ENCODE measurements around the gene SCYL3.

Gene SCYL3

DNA sequence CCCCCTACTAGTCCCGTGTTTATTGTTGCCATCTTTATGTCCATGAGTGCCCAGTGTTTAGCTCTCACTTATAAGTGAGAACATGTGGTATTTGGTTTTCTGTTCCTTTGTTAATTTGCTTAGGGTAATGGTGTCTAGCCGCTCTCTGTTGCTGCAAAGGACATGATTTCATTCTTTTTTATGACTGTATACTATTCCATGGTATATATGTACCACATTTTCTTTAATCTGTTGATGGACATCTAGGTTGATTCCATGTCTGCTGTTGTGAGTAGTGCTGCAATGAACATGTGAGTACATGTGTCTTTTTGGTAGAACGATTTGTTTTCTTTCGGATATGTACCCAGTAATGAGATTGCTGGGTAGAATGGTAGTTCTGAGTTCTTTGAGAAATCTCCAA is 54.8 kb downstream of the SCYL3 start:
- no peak overlapping the region for H3K4me3 ChIP-seq (replicated peaks; ENCODE audit: low read depth, low read length)
- no peak for DNase-seq (ENCODE audit: low read depth)
- TF ChIP-seq, protein P1, sequence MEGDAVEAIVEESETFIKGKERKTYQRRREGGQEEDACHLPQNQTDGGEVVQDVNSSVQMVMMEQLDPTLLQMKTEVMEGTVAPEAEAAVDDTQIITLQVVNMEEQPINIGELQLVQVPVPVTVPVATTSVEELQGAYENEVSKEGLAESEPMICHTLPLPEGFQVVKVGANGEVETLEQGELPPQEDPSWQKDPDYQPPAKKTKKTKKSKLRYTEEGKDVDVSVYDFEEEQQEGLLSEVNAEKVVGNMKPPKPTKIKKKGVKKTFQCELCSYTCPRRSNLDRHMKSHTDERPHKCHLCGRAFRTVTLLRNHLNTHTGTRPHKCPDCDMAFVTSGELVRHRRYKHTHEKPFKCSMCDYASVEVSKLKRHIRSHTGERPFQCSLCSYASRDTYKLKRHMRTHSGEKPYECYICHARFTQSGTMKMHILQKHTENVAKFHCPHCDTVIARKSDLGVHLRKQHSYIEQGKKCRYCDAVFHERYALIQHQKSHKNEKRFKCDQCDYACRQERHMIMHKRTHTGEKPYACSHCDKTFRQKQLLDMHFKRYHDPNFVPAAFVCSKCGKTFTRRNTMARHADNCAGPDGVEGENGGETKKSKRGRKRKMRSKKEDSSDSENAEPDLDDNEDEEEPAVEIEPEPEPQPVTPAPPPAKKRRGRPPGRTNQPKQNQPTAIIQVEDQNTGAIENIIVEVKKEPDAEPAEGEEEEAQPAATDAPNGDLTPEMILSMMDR (IDR thresholded peaks at IDR 0.05; ENCODE audit: low read length, missing control alignments) = no peak

DNA sequence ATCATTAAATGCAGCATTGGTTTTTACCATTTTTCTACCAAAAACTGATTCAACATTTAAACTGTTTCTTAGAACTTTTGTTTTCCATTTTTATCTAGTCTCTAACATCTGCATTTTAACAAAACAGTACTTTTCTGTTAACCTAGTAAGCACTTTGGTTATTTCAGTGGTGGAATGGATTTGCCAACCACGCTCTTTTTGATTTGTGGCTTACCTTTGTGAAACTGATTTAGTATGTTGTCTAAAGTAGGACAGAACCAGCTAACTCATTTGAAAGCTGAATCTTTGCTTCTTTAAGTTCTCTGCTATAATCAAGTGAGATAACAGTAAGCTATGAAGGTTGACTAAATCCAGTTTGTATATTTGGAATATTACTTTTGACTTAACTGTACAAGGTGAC is 57.5 kb downstream of the SCYL3 start:
- TF ChIP-seq, protein P1 (IDR thresholded peaks at IDR 0.05; ENCODE audit: low read length, missing control alignments) = no peak
- no peak overlapping the region for H3K4me3 ChIP-seq (replicated peaks; ENCODE audit: low read depth, low read length)
- no peak for DNase-seq (ENCODE audit: low read depth)

DNA sequence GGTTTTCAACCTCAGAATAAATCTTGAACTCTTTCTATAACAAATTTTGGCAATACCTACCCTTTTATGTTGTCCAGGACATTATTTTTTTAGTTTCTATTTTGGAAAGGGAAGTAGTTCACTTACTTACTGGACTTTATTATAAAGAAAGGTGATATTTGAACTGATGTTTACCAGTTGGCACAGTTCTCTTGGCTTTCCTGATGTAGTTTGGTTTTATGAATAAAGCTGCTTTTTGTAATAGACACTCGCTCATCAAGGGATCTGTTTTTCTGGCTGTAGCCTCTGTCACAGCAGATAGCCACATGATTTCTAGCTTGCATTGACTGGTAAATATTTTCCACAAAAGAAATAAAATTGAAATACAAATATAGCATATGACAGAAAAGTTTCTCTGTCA is 58.0 kb downstream of the SCYL3 start:
- no peak for DNase-seq (ENCODE audit: low read depth)
- no peak overlapping the region for H3K4me3 ChIP-seq (replicated peaks; ENCODE audit: low read depth, low read length)
- TF ChIP-seq, protein P1 (IDR thresholded peaks at IDR 0.05; ENCODE audit: low read length, missing control alignments) = no peak

DNA sequence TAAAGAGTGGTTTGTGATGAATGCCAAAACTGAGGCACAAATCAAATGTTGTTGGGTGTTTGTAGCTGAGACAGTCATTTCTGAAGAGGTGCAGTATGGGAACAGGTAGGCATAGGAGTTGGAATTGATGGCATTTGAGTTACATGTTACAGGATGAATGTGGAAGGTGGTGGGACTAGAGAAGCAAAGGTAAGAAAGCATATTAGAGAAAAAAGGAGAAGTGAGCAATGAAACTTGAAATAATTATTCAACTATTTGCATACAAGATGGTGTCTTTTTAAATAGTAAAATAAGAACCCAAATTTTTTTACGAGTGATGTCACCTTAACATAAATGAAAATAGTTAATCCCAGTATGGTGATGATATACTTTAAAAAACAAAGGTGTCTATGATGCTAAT is 58.8 kb downstream of the SCYL3 start:
- no peak for DNase-seq (ENCODE audit: low read depth)
- H3K4me3 ChIP-seq (replicated peaks; ENCODE audit: low read depth, low read length) = no peak overlapping the region
- TF ChIP-seq, protein P1 (IDR thresholded peaks at IDR 0.05; ENCODE audit: low read length, missing control alignments) = no peak

DNA sequence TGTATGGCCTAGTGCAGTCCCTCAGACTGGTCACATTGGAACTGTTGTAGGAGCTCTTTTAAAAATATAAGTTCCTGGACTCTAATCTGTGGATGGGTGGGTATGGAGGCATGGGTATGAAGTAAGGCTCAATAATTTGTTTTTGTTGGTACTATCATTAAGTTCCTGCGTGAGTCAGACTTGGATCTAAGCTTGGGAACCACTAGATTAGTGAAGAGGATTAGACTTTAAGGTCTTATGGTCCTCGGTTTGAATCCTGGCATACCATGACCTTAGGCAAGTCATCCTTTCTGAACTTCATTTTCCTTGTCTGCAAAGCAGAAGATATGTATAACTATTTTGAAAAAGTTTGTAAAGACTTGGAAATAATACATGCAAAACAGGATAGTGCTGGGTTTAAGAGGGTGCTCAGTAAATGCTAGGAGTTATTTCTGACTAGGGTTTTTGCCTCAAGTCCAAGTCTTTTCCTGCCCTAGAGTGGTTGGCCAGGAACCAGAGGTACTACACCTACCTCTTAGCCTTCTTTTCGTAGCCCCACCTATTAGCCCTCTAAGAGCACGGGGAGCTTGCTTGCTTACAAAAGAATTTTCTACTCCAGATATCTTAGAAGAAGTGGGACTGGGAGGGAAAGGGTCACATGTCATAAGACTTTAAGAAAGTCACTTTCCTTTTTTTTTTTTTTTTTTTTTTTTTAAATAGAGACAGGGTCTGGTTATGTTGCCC is 60.4 kb downstream of the SCYL3 start:
- no peak for DNase-seq (ENCODE audit: low read depth)

DNA sequence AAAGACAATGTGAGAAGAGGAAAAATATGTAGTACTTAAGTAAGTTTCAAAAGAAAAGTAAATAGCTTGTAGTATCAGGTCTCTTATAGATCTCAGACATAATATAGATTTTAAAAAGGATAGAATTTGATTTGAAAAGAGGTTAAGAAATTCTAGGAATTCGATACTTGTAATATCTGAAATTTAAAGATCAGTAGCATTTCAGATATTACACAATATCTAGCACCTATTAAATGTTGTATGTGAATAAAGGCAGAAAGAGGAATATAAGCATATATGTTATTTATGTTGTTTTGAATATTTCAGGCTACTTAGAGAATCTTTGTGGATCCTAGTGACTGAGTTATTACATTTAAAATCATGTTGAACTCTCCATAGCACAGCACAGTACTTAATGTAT is 64.0 kb downstream of the SCYL3 start:
- no peak overlapping the region for H3K4me3 ChIP-seq (replicated peaks; ENCODE audit: low read depth, low read length)
- TF ChIP-seq, protein P1 (IDR thresholded peaks at IDR 0.05; ENCODE audit: low read length, missing control alignments) = no peak
- no peak for DNase-seq (ENCODE audit: low read depth)

More for the DNA sequence above, 60.4 kb downstream of the SCYL3 start:
- TF ChIP-seq, protein P1 (IDR thresholded peaks at IDR 0.05; ENCODE audit: low read length, missing control alignments) = no peak
- H3K4me3 ChIP-seq (replicated peaks; ENCODE audit: low read depth, low read length) = no peak overlapping the region

DNA sequence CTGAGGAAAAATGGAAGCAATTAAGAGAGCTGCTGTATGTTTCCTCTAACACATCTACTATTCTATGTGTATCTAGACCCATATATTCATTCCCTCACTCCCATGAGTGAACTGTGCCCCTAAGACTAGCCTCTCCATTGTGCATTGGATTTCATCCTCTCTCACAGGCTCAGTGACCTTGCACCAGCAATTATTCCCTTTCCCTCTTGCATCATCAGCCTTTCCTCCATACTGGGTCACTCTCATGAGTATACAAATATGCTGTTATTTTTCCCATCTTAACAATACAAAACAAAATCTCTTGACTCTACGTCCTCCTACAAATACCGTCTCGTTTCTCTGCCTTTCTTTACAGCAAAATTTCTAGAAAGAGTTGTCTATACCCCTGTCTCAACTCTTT is 69.5 kb downstream of the SCYL3 start:
- DNase-seq (ENCODE audit: low read depth) = no peak
- H3K4me3 ChIP-seq (replicated peaks; ENCODE audit: low read depth, low read length) = no peak overlapping the region
- TF ChIP-seq, protein P1 (IDR thresholded peaks at IDR 0.05; ENCODE audit: low read length, missing control alignments) = no peak

All from fibroblast of pulmonary artery (primary cell).